Stimulated activated CD4-positive, alpha-beta T cell treated with anti-CD3 and anti-CD28 coated beads, TNF-alpha, amount 100 ng/mL, for 4 hours (primary cell): ENCODE data around the gene UBE2E2.

Experiments
- DNase-seq, 3 experiments: peaks; one replicate each; pipeline ENCODE4 v3.0.0-alpha.2; 2020; ENCODE audit warnings: low read depth in 3 of 3

Gene UBE2E2

GRCh38 chr3:23537101-23537551, 334.0 kb downstream of the UBE2E2 start:
- DNase-seq = no peak

DNA sequence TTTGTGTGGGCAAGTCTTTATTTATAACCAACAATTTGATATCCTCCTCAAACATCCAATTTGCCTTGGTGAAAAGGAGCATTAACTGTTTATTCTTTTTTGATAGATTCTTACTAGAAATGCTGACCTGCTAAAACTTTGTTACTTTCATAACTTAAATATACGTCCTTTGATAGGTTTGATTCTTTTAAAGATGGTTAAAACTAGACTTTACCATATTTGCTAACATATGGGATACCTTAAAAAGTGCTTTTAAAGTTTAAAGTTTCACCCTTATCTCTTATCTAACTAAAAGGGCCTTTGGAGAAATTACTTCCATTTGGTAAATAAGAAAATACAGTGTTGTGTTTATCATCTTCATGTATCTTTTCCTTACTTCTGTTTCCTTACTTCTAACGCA, 336.1 kb downstream of the UBE2E2 start:
- DNase-seq = no peak

DNA sequence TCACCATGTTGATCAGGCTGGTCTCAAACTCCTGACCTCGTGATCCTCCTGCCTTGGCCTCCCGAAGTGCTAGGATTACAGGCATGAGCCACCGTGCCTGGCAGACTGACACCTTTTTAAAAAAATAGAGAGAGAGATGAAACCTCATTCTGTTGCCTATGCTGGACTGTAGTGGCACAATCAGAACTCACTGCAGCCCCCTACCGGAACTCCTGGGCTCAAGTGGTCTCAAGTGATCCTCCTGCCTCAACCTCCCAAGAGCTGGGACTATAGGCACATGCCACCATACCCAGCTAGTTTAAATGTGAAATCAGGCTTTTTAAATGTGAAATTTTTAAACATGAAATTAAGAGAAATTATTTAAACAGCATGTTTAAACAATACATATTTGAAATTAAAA, 337.5 kb downstream of the UBE2E2 start:
- DNase-seq = no peak

DNA sequence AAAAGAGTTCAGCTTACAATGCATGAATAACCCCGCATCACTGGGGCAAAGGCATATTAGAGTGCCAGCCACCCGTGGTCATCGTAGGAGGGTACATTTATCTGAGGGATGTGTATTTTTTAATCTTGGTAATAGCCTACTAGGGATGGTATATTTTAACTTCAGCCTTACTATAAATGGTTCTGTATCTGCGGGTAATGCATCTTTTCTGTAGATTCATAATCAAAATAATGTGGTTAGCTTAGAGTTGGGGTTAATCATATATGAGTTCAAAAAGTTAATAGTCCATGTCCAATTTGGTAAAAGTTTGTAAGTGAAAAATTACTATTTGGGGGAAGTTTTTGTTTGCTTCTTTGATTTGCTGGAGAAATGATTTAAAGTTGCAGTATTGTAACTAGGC, 339.0 kb downstream of the UBE2E2 start:
- DNase-seq = no peak

DNA sequence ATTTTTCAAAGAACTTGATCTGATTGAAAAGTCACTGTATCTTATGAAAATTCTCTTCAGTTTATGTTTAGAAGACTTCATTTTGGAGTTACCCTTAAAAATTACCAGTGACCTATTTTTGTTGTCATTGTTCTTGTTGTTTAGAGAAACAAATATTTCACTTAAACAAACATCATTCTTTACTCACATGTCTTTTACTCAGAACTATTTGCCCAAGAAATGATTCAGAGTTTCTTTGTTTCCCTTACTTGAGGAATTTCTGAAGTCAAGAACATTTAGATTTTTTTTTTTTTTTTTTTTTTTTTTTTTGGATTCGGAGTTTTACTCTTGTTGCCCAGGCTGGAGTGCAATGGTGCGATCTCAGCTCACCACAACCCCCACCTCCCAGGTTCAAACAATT, 343.1 kb downstream of the UBE2E2 start:
- no peak for DNase-seq

GRCh38 chr3:23547905-23548650, 345.0 kb downstream of the UBE2E2 start:
- no peak for DNase-seq

- no peak for DNase-seq
Measured at GRCh38 chr3:23548706-23549105, 345.6 kb downstream of the UBE2E2 start.

DNA sequence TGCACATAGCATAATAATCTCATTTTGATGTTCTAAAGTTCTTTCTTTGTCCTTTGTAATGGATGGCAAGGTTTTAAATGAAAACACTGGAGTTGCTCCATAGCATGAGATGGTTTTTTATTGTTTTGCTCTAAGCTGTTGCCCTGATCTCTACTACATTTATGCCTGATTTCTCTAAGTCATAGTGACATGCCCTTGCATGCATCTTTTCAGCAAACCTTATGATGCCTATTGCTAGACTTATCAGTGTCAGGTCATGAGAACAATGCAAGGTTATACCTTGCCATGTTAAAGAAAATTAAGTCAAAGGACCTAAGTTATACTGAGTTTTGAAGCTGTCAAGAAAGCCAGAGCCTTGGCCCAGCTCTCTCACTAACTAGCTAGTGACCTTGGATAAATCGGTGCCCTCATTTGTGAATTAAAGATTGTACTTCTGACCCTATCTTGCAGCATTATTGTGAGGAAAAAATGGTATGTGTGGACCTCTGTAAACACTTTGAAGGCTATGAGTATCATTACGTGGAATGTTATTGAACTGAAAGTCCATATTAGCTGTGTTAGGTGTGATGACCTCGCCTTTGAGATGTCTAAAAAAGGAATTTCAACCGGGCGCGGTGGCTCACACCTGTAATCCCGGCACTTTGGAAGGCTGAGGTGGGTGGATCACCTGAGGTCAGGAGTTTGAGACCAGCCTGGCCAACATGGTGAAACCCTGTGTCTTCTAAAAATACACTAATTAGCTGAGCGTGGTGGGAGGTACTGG, 346.2 kb downstream of the UBE2E2 start:
- DNase-seq = no peak

GRCh38 chr3:23550402-23550801, 347.3 kb downstream of the UBE2E2 start:
- no peak for DNase-seq

DNA sequence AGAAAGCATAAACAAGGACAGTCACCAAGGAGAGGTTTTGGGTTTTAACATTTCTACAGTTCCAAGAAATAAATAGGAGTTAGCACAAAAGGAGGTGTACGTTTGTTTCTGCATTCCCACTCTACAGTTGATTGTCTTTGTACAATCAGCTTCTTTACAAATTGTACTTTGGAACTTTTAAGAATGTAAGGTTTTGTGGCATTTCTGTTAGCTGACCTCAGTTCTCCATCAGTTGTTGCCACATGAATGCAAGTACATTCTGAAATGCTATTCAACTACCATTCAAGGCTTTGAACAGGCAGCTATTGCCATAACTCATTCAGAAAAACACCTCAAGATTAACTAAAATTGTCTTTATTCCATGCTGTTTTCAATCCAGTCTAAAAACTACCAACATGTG, 349.4 kb downstream of the UBE2E2 start:
- no peak for DNase-seq

DNA sequence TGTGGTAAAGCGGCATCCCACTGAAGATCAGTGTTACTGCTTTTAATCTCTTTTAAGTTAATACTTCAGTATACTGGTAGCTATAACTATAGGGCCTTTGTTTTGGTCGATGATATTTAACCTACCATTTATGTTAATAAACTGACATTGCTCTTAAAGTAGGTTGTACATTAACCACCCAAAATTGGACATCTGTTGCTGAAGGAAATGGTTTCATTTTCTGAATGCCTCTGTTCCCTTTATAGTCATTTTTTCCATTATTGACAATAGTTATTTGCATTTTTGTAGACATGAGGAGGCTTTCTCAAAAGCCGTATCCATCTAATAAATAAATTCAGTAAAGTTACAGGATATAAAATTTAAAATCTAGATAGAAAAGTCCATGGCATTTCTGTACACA, 350.2 kb downstream of the UBE2E2 start:
- no peak for DNase-seq

GRCh38 chr3:23565041-23565775, 362.1 kb downstream of the UBE2E2 start:
- no peak for DNase-seq

GRCh38 chr3:23566499-23566898, 363.4 kb downstream of the UBE2E2 start:
- DNase-seq = no peak

- DNase-seq = no peak
Measured at GRCh38 chr3:23567917-23568316, 364.8 kb downstream of the UBE2E2 start.

GRCh38 chr3:23573827-23574226, 370.7 kb downstream of the UBE2E2 start:
- no peak for DNase-seq

DNA sequence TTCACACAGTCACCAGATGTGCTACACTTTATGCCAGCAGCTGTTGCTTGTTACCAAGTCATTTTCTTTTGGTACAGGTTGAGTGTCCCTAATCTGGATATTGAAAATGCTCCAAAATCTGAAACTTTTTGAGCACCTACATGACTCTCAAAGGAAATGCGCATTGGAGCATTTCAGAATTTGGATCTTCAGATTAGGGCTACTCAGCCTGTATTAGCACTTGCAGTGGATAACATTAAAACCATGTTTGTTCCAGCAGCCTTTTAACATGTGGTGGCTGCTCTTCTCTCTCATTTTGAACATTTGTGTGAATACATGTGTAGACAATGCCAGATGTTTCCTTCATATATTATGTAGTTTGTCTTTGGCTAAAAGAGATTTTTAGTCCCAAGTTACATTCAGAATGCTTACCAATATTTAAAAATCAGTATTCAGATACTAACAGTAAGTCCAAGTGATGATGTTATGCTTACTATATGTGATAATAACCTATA, 371.7 kb downstream of the UBE2E2 start:
- no peak for DNase-seq

- DNase-seq = no peak
Measured at GRCh38 chr3:23575697-23576096, 372.6 kb downstream of the UBE2E2 start.

- no peak for DNase-seq
Measured at GRCh38 chr3:23576379-23576959, 373.3 kb downstream of the UBE2E2 start.

DNA sequence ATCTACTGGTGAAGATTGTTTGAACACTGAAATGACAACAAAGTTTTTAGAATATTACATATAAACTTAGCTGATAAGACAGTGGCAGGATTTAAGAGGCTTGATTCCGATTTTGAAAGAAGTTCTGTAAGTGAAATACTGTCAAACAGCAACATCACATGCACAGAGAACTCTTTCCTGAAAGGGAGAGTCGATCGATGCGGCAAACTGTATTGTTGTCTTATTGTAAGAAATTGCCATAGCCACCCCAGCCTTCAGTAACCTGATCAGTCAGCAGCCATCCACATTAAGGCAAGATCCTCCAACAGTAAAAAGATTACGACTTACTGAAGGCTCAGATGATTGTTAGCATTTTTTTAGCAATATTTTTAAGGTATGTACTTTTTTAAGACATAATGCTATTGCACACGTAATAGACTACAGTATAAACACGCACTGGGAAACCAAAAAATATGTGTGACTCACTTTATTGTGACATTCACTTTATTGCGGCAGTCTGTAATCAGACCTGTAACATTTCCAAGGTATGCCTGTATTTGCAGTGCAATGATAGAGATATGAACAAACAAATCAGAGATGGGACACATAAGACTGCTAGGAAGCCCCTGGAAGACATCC, 377.1 kb downstream of the UBE2E2 start:
- DNase-seq = no peak

GRCh38 chr3:23583980-23584740, 381.0 kb downstream of the UBE2E2 start:
- DNase-seq = no peak

DNA sequence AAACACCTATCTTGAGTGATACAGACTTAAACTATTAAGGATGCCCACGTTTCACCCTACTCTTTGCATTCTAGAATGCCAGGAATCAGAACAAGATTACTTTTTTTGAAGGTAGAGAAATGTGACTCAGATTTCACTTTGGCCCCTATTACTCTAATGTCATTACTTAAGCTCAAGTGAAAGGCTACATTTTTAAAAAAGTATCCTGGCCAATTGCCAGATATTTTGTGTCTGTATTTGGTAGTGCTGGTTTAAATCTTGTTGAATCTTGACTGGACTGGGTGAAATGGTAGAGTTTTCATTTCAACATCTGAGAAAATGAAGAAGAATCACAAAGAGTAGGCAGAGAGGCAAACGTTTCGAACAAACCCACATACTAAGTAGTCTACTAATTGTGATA, 384.4 kb downstream of the UBE2E2 start:
- no peak for DNase-seq
